Stimulated activated CD4-positive, alpha-beta T cell treated with anti-CD3 and anti-CD28 coated beads, Interleukin-1b, Interleukin-23, amount 100 ng/mL, for 48 hours (primary cell): ENCODE results near the gene GDPD5.
"Not testable (repeated sequence)": the region's sequence is repeated elsewhere in the genome, so short reads cannot be mapped to it uniquely, and the experiment has no call there.

ENCODE experiments used
- DNase-seq: peaks from one replicate; pipeline ENCODE4 v3.0.0-alpha.2; 2020

Gene GDPD5

DNA sequence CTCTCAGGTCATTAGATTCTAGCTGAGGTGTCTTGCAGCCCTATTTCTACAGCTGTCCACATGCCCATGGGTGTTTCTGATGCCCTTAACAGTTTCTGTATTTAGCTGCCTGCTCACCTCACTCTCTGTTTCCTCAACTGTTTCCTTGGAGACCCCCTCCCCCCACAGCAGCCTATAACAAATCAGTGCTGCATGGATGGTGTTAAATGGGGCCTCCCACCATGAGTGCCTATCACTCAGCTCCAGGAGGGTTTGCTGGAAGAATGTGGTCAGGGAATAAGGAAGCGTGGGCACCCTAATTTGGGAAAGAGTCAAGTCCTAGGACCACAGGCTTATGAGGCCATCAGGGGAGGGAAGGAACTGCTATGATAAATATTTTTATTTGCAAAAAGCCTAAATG lies 101.3 kb downstream of the GDPD5 start:
- DNase-seq, result no peak

GRCh38 chr11:75423721-75424120 lies 102.0 kb downstream of the GDPD5 start:
- no peak for DNase-seq

DNA sequence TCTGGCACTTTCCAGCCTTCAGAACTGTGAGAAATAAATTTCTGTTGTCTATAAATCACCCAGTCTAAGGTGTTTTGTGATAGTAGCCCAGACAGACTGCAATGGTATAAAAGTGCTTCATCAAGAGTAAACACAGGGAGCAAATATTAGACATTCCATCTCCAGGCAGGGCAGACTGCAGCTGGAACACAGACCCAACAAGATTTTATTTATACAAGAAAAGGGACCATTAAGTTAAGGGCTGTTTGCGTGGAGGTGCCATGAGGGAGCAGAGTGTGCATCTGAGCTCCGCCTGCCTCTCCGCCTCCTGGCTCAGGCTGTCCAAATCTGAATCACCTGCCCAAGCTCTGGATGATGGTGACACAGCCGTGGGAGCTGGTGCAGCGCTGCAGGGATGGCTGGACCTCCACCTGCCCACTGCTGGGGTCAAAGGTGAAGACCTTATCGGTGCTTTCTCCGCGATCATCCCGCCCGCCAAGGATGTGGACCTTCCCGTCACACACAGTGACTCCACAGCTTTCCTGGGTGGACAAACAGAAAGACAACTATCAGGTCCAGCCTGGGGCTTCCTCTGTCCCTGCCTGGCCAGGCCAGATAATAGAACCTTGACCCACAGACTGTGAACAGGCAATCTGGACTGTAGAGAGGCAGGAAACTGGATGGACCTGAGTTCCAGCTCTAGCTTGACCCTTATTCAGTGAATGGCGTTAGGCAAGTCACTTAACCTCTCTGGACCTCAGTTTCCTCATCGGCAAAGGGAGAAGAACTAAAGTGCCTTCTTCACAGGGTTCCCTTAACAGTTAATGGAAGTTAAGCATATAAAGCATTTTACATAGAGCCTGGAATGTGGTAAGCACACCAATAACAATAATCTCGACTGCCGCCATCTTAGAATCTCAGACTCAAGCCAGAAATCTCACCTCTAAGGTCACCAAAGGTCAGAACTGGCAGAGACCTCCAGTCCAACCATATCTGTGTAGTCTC lies 103.2 kb downstream of the GDPD5 start:
- DNase-seq, result no peak

- no peak for DNase-seq
Observed at GRCh38 chr11:75421902-75422247, 103.9 kb downstream of the GDPD5 start.

DNA sequence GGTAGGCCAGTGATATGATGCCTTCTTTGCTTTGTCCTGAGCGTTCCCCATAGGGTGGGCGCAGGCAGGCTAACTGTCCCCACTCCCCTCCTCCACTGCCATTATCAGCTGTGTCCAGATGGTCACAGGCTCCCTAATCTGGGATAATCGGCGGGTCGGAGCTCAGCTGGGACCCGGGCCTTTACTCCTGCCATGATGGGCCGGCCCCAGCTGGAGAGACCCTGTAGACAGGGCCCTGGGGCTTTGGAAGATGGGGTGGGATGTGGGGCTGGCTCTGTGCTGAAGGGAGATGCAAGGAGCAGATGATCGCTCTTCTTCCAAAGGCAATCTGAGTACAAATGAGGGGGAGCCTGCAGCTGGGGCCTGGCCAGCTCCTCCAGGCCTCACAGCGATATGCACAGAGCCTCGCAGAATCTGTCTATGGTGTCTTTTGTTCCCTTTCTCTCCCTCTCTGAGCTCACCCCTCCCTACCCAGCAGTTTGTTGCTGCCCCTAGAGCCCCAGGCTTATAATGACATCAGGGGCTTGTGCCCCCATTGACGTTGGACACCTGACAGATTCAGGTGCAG lies 104.6 kb downstream of the GDPD5 start:
- no peak for DNase-seq

GRCh38 chr11:75420224-75421034 lies 105.3 kb downstream of the GDPD5 start:
- no peak for DNase-seq

- no peak for DNase-seq
Observed at GRCh38 chr11:75413864-75414263, 111.9 kb downstream of the GDPD5 start.

GRCh38 chr11:75413146-75413545 lies 112.6 kb downstream of the GDPD5 start:
- not testable (repeated sequence) for DNase-seq

DNA sequence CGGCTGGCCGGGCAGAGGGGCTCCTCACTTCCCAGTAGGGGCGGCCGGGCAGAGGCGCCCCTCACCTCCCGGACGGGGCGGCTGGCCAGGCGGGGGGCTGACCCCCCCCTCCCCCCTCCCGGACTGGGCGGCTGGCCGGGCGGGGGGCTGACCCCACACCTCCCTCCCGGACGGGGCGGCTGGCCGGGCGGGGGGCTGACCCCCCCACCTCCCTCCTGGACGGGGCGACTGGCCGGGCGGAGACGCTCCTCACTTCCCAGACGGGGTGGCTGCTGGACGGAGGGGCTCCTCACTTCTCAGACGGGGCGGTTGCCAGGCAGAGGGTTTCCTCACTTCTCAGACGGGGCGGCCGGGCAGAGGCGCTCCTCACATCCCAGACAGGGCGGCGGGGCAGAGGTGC lies 115.8 kb downstream of the GDPD5 start:
- not testable (repeated sequence) for DNase-seq

DNA sequence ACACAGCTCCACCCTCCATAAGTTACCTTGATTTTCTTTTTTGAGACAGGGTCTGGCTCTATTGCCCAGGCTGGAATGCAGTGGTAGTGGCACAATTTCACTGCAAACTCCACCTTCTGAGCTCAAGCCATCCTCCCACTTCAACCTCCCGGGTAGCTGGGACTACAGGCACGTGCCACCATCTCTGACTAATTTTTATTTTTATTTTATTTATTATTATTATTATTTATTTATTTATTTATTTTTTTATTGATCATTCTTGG lies 116.9 kb downstream of the GDPD5 start:
- no peak for DNase-seq

DNA sequence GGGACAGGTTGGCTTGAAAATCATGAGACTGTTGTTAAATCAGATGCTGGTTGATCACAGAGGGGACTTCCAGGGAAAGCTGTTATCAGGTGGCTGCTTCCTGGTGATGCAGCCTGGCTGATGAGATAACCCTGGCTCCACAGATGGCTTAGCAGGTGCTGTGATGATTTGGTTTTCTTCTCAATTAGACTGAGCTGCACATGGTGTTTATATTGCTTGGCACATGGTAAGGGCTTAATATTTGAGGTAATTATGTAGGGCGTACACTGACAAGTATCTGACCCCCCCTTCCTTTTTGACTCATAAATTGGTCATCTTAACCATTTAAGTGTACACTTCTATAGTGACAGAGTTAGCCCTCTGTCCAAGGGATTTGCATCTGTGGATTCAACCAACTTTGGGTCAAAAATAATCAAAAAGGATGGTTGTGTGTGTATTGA lies 119.4 kb downstream of the GDPD5 start:
- no peak for DNase-seq

DNA sequence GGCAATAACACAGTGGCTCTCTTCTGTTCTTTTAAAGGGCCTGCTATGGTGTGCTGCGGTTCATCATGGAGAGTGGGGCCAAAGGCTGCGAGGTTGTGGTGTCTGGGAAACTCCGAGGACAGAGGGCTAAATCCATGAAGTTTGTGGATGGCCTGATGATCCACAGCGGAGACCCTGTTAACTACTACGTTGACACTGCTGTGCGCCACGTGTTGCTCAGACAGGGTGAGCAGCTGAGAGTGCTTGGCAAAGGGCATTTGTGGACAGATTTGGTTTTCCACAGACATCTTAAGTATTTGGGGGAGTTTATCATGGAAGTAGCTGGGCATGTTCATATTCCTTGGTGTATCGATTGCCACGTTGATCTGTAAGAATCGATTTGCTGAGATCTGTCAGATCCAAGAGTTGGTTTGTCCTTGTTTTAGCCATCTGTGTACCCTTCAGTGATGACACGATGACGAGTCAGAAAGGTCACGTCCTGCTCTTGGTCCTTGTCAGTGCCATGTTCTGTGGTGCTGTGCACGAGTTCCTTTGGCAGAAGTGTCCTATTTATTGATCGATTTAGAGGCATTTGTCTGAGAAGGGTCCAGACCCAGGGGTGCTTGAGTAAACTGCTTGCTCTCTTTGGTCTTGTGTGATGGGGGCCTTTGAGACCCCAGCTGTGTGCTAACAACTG lies 121.6 kb downstream of the GDPD5 start:
- peak; percentile 31 for DNase-seq

- no peak for DNase-seq
Observed at GRCh38 chr11:75403037-75403436, 122.7 kb downstream of the GDPD5 start.

DNA sequence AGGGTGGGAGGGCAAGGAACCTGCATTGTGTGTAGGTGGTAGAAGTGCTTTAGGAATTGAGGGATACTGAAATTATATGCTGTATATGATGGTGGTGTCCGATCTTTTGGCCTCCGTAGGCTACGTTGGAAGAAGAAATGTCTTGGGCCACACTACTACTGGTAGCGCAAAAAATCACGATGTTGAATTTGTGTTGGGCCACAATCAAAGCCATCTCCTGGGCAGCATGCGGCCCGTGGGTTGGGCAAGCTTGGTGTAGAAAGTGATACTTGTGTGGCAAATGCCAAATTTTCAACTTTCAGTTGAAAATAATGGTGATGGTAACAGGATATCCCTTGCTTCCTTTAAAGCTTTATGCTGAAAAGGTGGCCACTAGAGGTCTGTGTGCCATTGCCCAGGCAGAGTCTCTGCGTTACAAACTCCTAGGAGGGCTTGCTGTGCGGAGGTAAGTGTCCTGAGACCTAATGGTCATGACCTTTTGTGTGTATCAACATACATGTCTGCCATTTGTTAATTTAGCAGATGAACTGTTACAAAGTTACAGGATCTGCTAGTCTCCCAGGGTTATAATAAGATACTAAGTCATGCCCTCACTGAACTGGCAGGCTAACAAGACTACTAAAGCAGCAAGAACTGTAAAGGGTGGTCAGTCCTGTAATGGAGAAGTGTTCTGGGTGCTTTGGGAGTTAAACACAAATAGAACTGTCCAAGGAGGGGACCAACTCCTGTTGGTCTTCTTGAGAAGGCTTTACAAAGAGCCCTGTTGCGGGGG lies 123.6 kb downstream of the GDPD5 start:
- no peak for DNase-seq

GRCh38 chr11:75400146-75400865 lies 125.4 kb downstream of the GDPD5 start:
- no peak for DNase-seq

DNA sequence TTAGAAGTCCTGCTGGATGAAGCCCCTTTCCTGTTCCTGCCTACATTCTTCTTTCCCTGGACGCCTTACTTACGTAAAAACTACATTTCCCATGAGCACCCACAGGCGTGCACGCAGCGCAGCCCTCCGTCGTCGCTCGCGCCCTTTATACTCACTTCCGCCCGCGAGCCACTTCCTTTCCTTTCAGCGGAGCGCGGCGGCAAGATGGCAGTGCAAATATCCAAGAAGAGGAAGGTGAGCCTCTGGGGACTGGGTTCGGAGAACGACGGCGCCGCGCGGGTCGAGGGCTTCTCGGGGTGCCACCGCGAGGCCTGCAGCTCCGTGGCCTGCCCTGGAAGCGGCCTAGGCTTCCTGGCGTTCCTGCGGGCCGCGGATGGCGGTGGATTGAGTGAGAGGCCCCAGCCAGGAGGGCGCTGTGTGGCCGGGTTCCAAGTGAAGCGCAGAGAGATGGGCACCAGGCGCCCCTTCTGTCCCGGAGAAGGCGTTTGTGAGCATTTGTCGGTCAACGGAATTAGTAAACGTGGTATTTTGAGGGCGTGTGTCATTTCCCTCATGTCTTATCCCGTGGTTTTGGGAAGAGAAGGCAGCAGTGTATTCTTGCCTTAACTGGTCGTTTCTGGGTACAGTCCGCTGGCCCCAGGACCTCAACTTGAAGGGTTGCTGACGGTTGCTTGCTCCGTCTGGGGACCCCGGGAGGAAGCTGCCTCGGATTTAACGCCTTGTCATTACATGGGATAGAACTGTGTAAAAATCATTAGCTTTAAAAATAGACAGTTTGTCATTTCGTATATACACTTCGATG lies 126.2 kb downstream of the GDPD5 start, which contains the start of gene RPS3:
Gene RPS3 (plus strand): TSS at position 175 of the 802 bp plus-strand sequence. CDS start 30 bp downstream, at position 205.
- DNase-seq, result peak; percentile 91

- DNase-seq, result no peak
Observed at GRCh38 chr11:75398906-75399305, 126.8 kb downstream of the GDPD5 start.

- DNase-seq, result no peak
Observed at GRCh38 chr11:75394085-75394840, 131.5 kb downstream of the GDPD5 start.

DNA sequence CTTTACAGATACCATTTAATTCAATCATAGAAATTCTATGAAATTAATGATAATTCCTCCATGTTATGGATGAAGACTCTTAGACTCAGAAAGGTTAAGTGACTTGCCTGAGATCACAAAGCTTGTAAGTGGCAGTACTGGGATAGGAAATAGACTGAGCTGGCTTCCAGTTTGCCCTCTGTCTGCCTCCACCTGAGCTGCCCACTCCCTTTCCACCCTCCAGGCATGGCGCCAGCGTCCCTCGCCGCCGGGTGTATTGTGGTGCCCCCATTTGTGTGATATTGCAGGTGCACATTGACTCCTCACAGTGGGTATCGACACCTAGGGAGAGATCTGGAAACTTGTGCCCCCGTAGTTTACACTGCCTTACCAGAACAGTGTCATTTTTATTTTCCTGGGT lies 135.8 kb downstream of the GDPD5 start:
- no peak for DNase-seq

DNA sequence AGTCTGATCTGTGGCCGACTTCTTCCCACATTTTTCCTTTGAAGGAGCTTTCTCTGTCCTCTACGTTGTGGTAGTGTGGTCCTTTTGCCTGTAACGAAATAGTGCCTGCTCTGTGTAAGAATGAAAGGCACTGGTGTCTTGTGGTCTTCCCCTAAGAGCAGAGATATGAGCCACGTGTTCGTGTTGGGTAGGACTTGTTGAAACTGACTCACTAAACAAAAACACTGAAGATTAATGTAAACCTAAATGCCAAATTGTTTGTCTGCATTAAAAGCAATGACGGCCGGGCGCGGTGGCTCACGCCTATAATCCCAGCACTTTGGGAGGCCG lies 136.5 kb downstream of the GDPD5 start:
- no peak for DNase-seq
